ENCODE results near the gene CRYBG2. TPM values are rescaled to one million over a fixed set of nuclear protein-coding genes. Genes with fewer than 3 reads are reported as not detected.
"Not testable (repeated sequence)": the region's sequence is repeated elsewhere in the genome, so short reads cannot be mapped to it uniquely, and the experiment has no call there.

Gene CRYBG2
- polyA plus RNA-seq, 1 donor (not counting 4 experiments of a cell fraction or from before 2014, with no cell fraction given) = 7.9 TPM

GRCh38 chr1:26387447-26387846, 33.5 kb upstream of the CRYBG2 start:
- Histone ChIP-seq H3K79me2 (ENCODE audit: control insufficient read depth, insufficient read depth, low read length) (no peaks in the 10 kb centered on the region), H3K9me1 (ENCODE audit: control insufficient read depth, extremely low read depth, insufficient read depth, low read length) (no peaks in the 10 kb centered on the region), H3K36me3 (ENCODE audit: control insufficient read depth in 2 of 2, extremely low read depth in 1 of 2, insufficient read depth in 2 of 2, low read length in 2 of 2) (no peaks in the 10 kb centered on the region), H3K9ac (ENCODE audit: control insufficient read depth, extremely low read depth, insufficient read depth, low read length) (no peak overlapping the region), H2AFZ (ENCODE audit: control insufficient read depth, low read length) (no peak overlapping the region), H3K9me3 (ENCODE audit: control insufficient read depth, low read depth, low read length) (no peaks in the 10 kb centered on the region), H3K4me1 (ENCODE audit: control insufficient read depth, extremely low read depth, insufficient read depth, low read length) (peaks cover 2% of the 10 kb centered on the region), H3K27ac (ENCODE audit: control insufficient read depth, insufficient read depth, low read length) (no peak overlapping the region), H3K4me2 (ENCODE audit: control insufficient read depth, extremely low read depth, insufficient read depth, low read depth, low read length) (no peak overlapping the region), H3K27me3 (ENCODE audit: control insufficient read depth, extremely low read depth, insufficient read depth, low read length) (no peaks in the 10 kb centered on the region), H3K4me3 (ENCODE audit: control insufficient read depth in 2 of 3, extremely low read depth in 1 of 3, insufficient read depth in 2 of 3, low read depth in 1 of 3, low read length in 3 of 3) (no peak overlapping the region), H4K20me1 (ENCODE audit: control insufficient read depth, extremely low read depth, insufficient read depth, low read length) (no peaks in the 10 kb centered on the region)
- no peak for FAIRE-seq
- dilution Hi-C loops (cut with MboI; ENCODE audit: extremely low pct_ligation_motif_present, low sequenced_read_pairs) = no loop called here
- TF ChIP-seq CTCF (optimal IDR thresholded peaks at IDR 0.05 in 1 of 3, IDR thresholded peaks at IDR 0.05 in 1 of 3, conservative IDR thresholded peaks at IDR 0.05 in 1 of 3; ENCODE audit: extremely low read depth in 1 of 3, insufficient read depth in 2 of 3, low read length in 3 of 3) = no peak
- no peak for TF ChIP-seq EZH2 (IDR thresholded peaks at IDR 0.05; ENCODE audit: low read length)
- no peak for DNase-seq (ENCODE audit: low read depth, low spot score)

- H2AFZ ChIP-seq (ENCODE audit: control insufficient read depth, low read length); H3K27me3 ChIP-seq (ENCODE audit: control insufficient read depth, extremely low read depth, insufficient read depth, low read length); H3K9me1 ChIP-seq (ENCODE audit: control insufficient read depth, extremely low read depth, insufficient read depth, low read length); H3K4me1 ChIP-seq (ENCODE audit: control insufficient read depth, extremely low read depth, insufficient read depth, low read length); H3K36me3 ChIP-seq (ENCODE audit: control insufficient read depth in 2 of 2, extremely low read depth in 1 of 2, insufficient read depth in 2 of 2, low read length in 2 of 2); H4K20me1 ChIP-seq (ENCODE audit: control insufficient read depth, extremely low read depth, insufficient read depth, low read length); H3K4me3 ChIP-seq (ENCODE audit: control insufficient read depth in 2 of 3, extremely low read depth in 1 of 3, insufficient read depth in 2 of 3, low read depth in 1 of 3, low read length in 3 of 3); H3K79me2 ChIP-seq (ENCODE audit: control insufficient read depth, insufficient read depth, low read length); H3K9ac ChIP-seq (ENCODE audit: control insufficient read depth, extremely low read depth, insufficient read depth, low read length); H3K27ac ChIP-seq (ENCODE audit: control insufficient read depth, insufficient read depth, low read length); dilution Hi-C loops (cut with MboI; ENCODE audit: extremely low pct_ligation_motif_present, low sequenced_read_pairs); DNase-seq (ENCODE audit: low read depth, low spot score); H3K4me2 ChIP-seq (ENCODE audit: control insufficient read depth, extremely low read depth, insufficient read depth, low read depth, low read length); FAIRE-seq; H3K9me3 ChIP-seq (ENCODE audit: control insufficient read depth, low read depth, low read length): not testable (repeated sequence)
These were observed 31.1 kb upstream of the CRYBG2 start for GRCh38 chr1:26385063-26385462.

- no peaks in the 10 kb centered on the region for H3K79me2 ChIP-seq (ENCODE audit: control insufficient read depth, insufficient read depth, low read length)
- dilution Hi-C loops (cut with MboI; ENCODE audit: extremely low pct_ligation_motif_present, low sequenced_read_pairs) = no loop called here
These were observed 30.1 kb upstream of the CRYBG2 start for GRCh38 chr1:26384076-26384475.

More at GRCh38 chr1:26384076-26384475, 30.1 kb upstream of the CRYBG2 start:
- Histone ChIP-seq H3K27ac (ENCODE audit: control insufficient read depth, insufficient read depth, low read length) (no peak overlapping the region), H3K9me3 (ENCODE audit: control insufficient read depth, low read depth, low read length) (no peaks in the 10 kb centered on the region), H3K4me1 (ENCODE audit: control insufficient read depth, extremely low read depth, insufficient read depth, low read length) (peaks cover 2% of the 10 kb centered on the region), H3K36me3 (ENCODE audit: control insufficient read depth in 2 of 2, extremely low read depth in 1 of 2, insufficient read depth in 2 of 2, low read length in 2 of 2) (no peaks in the 10 kb centered on the region), H3K4me3 (ENCODE audit: control insufficient read depth in 2 of 3, extremely low read depth in 1 of 3, insufficient read depth in 2 of 3, low read depth in 1 of 3, low read length in 3 of 3) (no peak overlapping the region), H2AFZ (ENCODE audit: control insufficient read depth, low read length) (no peak overlapping the region), H3K9me1 (ENCODE audit: control insufficient read depth, extremely low read depth, insufficient read depth, low read length) (no peaks in the 10 kb centered on the region), H4K20me1 (ENCODE audit: control insufficient read depth, extremely low read depth, insufficient read depth, low read length) (no peaks in the 10 kb centered on the region), H3K27me3 (ENCODE audit: control insufficient read depth, extremely low read depth, insufficient read depth, low read length) (no peaks in the 10 kb centered on the region), H3K9ac (ENCODE audit: control insufficient read depth, extremely low read depth, insufficient read depth, low read length) (no peak overlapping the region), H3K4me2 (ENCODE audit: control insufficient read depth, extremely low read depth, insufficient read depth, low read depth, low read length) (no peak overlapping the region)
- FAIRE-seq (no peak), DNase-seq (ENCODE audit: low read depth, low spot score) (no peak)
- no peak for TF ChIP-seq CTCF (optimal IDR thresholded peaks at IDR 0.05 in 1 of 3, IDR thresholded peaks at IDR 0.05 in 1 of 3, conservative IDR thresholded peaks at IDR 0.05 in 1 of 3; ENCODE audit: extremely low read depth in 1 of 3, insufficient read depth in 2 of 3, low read length in 3 of 3)
- TF ChIP-seq EZH2 (IDR thresholded peaks at IDR 0.05; ENCODE audit: low read length) = no peak
